ENCODE data around the gene STOML2.

The STOML2 gene

DNA sequence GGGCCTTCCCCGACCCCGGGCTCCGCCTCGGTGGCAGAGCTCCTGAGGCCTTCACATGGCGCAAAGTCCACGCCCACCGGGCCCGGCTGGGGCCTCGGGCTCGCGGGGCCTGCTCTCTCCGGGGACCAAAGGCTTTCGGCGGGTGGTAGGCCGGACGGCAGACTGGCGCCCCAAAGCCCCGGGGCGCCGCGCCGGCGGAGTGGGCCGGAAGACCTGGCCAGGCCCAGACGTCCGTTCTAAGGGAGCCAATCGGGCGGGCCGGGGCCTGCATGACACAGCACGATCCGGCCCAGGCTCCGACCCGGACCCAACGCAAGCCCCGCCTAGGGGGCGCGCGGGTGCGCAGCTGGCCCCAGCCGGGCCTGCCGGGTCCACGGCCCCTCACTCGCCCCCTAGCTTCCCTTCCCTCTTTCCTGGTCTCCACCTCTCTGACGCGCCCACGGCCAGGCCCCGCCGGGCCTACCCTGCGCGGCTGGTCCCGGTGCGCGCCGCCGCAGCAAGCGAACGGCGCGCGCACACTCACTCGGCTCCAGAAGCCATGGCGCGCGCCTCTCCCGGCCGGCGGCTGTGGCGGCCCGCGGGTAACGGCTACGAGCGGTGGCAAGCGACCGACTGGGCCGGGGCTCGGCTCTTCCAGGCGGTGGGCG lies 31.0 kb downstream of the STOML2 start:
- H3K4me3 ChIP-seq (ENCODE audit: low read depth, low read length) = peak overlapping the region; percentile 76
- peak; percentile 55 for DNase-seq (ENCODE audit: low read depth)
- TF ChIP-seq, protein P1, sequence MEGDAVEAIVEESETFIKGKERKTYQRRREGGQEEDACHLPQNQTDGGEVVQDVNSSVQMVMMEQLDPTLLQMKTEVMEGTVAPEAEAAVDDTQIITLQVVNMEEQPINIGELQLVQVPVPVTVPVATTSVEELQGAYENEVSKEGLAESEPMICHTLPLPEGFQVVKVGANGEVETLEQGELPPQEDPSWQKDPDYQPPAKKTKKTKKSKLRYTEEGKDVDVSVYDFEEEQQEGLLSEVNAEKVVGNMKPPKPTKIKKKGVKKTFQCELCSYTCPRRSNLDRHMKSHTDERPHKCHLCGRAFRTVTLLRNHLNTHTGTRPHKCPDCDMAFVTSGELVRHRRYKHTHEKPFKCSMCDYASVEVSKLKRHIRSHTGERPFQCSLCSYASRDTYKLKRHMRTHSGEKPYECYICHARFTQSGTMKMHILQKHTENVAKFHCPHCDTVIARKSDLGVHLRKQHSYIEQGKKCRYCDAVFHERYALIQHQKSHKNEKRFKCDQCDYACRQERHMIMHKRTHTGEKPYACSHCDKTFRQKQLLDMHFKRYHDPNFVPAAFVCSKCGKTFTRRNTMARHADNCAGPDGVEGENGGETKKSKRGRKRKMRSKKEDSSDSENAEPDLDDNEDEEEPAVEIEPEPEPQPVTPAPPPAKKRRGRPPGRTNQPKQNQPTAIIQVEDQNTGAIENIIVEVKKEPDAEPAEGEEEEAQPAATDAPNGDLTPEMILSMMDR (IDR thresholded peaks at IDR 0.05; ENCODE audit: low read depth, low read length, missing control alignments) = peak; percentile 30

DNA sequence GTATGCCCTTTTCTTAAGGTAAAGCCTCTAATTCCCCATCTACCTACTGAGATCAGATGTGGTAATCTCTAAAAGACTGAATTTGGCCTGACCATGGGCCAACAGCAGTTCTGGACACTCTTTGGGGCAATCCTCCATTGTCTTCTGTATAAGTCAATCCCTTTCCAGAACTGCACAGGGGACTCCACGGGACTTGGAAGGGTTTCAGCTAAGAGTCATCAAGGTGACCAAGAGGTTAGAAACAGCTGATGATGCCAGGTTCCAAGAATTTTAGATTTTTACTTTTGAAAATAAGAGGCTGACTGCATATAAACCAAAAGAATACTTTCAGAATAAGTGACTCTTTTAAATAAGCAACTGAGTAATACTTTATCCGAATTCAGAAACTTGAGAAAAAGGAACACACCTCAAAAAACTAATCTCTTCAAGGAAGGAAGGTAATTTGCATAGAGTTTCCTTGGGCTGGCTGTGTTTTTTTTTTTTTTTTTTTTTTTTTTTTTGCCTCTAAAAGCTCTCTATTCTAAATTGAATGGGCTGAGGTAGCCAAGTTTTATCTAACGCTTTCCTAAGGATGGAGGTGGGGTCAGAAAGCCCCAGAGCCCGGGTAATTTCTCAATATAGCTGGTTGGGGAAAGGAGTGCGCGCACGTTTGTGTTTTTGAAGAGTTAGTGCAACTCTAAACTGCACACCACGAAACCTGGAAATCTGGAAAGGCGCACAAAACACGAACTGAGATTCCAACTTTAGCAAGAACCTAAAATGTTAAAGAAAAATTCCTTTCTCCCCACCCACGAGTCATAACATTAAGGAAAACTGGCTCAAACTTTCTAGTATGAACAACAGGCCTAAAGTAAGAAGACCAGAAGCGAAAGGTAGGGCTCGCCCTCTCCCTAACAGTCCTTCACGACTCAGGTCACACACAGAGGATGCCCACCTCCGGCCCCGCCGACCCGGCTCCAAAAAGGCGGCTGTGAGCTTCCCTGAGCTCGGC lies 31.8 kb downstream of the STOML2 start:
- TF ChIP-seq, protein P1 (IDR thresholded peaks at IDR 0.05; ENCODE audit: low read depth, low read length, missing control alignments) = no peak
- DNase-seq (ENCODE audit: low read depth) = no peak
- peak overlapping the region; percentile 76 for H3K4me3 ChIP-seq (ENCODE audit: low read depth, low read length)

DNA sequence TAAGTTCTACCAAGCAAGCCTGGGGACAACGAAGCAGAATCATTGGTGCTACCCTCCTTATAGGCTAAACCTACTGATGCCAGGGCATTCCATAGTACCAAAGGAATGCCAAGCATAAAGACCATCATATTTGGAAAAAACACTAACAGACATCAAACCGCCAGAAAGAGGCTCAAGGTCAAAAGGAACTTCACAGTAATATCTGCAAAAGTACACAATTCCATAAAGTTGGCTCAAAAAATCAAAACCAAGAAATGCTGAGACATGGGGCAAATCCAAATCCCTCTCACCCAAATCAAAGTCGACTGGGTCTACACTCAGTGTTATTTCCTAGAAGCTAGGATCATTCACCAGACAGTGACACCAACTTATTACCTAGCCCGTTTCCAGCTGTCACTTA lies 33.9 kb downstream of the STOML2 start:
- no peak for DNase-seq (ENCODE audit: low read depth)
- 0 out of 2 replicates have a peak overlapping the region, but pooled peaks have one; percentile 11 for H3K4me3 ChIP-seq (ENCODE audit: low read depth, low read length)
- TF ChIP-seq, protein P1 (IDR thresholded peaks at IDR 0.05; ENCODE audit: low read depth, low read length, missing control alignments) = no peak

DNA sequence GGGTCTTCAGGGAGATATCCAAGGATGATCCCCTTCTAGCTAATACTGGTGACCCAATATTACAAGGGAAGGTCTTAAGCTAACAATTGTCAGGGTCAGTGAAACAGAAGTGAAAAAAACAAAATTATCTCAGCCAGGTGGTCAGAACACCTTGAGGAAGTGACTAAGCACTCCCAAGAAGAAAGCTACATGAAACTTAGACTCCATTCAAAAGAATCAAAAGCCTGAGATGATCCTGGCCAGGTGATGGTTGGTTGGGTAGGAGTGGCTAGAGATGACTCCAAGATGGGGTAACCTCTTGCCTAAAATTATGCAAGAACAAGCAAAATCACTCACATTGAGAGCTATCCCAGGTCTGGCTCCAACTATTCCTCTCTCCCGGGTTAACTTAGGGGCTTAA lies 35.9 kb downstream of the STOML2 start:
- DNase-seq (ENCODE audit: low read depth) = no peak
- no peak overlapping the region for H3K4me3 ChIP-seq (ENCODE audit: low read depth, low read length)
- TF ChIP-seq, protein P1 (IDR thresholded peaks at IDR 0.05; ENCODE audit: low read depth, low read length, missing control alignments) = no peak

- TF ChIP-seq, protein P1 (IDR thresholded peaks at IDR 0.05; ENCODE audit: low read depth, low read length, missing control alignments) = no peak
- H3K4me3 ChIP-seq (ENCODE audit: low read depth, low read length) = no peak overlapping the region
- no peak for DNase-seq (ENCODE audit: low read depth)
Observed at GRCh38 chr9:35060548-35061207, 42.3 kb downstream of the STOML2 start.

DNA sequence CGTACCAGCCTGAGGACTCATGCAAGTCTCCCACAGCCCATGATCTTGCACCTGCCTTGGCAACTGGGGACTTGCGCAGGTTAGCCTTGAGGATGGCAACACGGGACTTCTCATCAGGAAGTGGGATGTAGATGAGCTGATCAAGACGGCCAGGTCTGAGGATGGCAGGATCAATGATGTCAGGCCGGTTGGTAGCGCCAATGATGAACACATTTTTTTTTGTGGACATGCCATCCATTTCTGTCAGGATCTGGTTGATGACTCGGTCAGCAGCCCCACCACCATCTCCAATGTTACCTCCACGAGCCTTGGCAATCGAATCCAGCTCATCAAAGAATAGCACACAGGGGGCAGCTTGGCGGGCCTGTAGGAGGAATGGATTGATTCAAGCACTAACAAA lies 43.5 kb downstream of the STOML2 start:
- H3K4me3 ChIP-seq (ENCODE audit: low read depth, low read length) = no peak overlapping the region
- DNase-seq (ENCODE audit: low read depth) = no peak
- TF ChIP-seq, protein P1 (IDR thresholded peaks at IDR 0.05; ENCODE audit: low read depth, low read length, missing control alignments) = no peak
